Gastrocnemius medialis (tissue), 4 donors: Measurements from ENCODE around the gene CEP20.

Experiments
- POLR2A ChIP-seq, 2 donors: fragments of 450-650 bp; IDR thresholded peaks; one replicate each; pipeline ENCODE4 v1.6.1; 2017; ENCODE audit warnings: antibody characterized with exemption in 2 of 2, mild to moderate bottlenecking in 2 of 2, moderate library complexity in 2 of 2
- TF ChIP-seq, protein P1 (sequence below), 5 experiments: fragments of 450-650 bp in 3 of 5; fragments of 200-600 bp in 2 of 5; sonication (generic) in 2 of 5; IDR thresholded peaks in 4 of 5; conservative IDR thresholded peaks in 1 of 5; 1 replicate in 4 of 5; 2 replicates in 1 of 5; pipeline ENCODE4 v1.5.1; 2016 to 2019; ENCODE audit warnings: antibody characterized with exemption in 5 of 5, mild to moderate bottlenecking in 3 of 5, moderate library complexity in 3 of 5

DNA sequence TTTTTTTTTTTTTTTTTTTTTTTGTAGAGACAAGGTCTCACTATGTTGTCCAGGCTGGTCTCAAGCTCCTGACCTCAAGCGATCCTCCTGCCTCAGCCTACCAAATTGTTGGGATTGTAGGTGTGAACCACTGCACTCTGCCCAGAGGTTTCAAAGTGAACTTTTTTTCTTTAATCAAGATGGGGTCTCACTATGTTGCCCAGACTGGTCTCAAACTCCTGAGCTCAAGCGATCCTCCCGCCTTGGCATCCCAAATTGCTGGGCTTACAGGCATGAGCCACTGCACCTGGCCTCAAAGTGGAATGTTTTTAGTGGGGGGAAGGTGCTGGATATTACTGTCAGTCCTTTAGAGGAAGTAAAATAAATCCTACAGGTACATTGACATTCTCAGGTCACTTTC lies 12.0 kb upstream of the CEP20 start:
- TF ChIP-seq, protein P1, sequence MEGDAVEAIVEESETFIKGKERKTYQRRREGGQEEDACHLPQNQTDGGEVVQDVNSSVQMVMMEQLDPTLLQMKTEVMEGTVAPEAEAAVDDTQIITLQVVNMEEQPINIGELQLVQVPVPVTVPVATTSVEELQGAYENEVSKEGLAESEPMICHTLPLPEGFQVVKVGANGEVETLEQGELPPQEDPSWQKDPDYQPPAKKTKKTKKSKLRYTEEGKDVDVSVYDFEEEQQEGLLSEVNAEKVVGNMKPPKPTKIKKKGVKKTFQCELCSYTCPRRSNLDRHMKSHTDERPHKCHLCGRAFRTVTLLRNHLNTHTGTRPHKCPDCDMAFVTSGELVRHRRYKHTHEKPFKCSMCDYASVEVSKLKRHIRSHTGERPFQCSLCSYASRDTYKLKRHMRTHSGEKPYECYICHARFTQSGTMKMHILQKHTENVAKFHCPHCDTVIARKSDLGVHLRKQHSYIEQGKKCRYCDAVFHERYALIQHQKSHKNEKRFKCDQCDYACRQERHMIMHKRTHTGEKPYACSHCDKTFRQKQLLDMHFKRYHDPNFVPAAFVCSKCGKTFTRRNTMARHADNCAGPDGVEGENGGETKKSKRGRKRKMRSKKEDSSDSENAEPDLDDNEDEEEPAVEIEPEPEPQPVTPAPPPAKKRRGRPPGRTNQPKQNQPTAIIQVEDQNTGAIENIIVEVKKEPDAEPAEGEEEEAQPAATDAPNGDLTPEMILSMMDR (IDR thresholded peaks at IDR 0.05 in 4 of 5, conservative IDR thresholded peaks at IDR 0.05 in 1 of 5): no peak
- no peak for TF ChIP-seq POLR2A (IDR thresholded peaks at IDR 0.05)
